Transverse colon (tissue), 4 donors: ENCODE results near the gene VEGFA. TPM values are rescaled to one million over a fixed set of nuclear protein-coding genes. Genes with fewer than 3 reads are reported as not detected.

Experiments
- DNase-seq: peaks from one replicate; pipeline ENCODE4 v3.0.0-alpha.2; 2019
- H3K27ac ChIP-seq, 4 donors: fragments of 200-600 bp; sonication (generic); 2 replicates each; pipeline ENCODE4 v1.5.1; 2016 to 2018; ENCODE audit warnings: inconsistent platforms in 4 of 4
- H3K27me3 ChIP-seq: fragments of 200-600 bp; sonication (generic); 2 replicates; pipeline ENCODE4 v1.5.1; 2017; ENCODE audit warnings: inconsistent platforms
- H3K36me3 ChIP-seq, 4 donors: fragments of 200-600 bp; sonication (generic); 2 replicates each; pipeline ENCODE4 v1.5.1; 2017 to 2019; ENCODE audit warnings: inconsistent platforms in 4 of 4
- H3K4me1 ChIP-seq, 4 donors: fragments of 200-600 bp; sonication (generic); 2 replicates each; pipeline ENCODE4 v1.5.1; 2017 to 2020; ENCODE audit warnings: inconsistent platforms in 4 of 4
- H3K4me3 ChIP-seq, 4 donors: fragments of 200-600 bp; sonication (generic); 1 replicate in 1 of 4; 2 replicates in 3 of 4; pipeline versions ENCODE4 v1.5.1 to v1.6.1; 2017 to 2019; ENCODE audit warnings: inconsistent platforms in 4 of 4
- H3K9me3 ChIP-seq, 2 donors: fragments of 200-600 bp; sonication (generic); 2 replicates each; pipeline ENCODE4 v1.5.1; 2017 to 2019; ENCODE audit warnings: inconsistent platforms in 2 of 2
- EP300 ChIP-seq: sonication (generic); formaldehyde crosslinking; IDR thresholded peaks from one replicate; pipeline ENCODE4 v1.6.1; 2017; ENCODE audit warnings: antibody characterized with exemption, low read depth
- POLR2A ChIP-seq: fragments of 450-650 bp; IDR thresholded peaks from one replicate; pipeline ENCODE4 v1.6.1; 2016; ENCODE audit warnings: antibody characterized with exemption, mild to moderate bottlenecking, moderate library complexity
- POLR2AphosphoS5 ChIP-seq, 3 donors: sonication (generic); formaldehyde crosslinking; IDR thresholded peaks; one replicate each; pipeline ENCODE4 v1.6.1; 2016; ENCODE audit warnings: antibody characterized with exemption in 3 of 3
- WGBS, 2 donors: methylation state at CpG; one replicate each; pipeline ENCODE4 v1.1.5; 2018; ENCODE audit warnings: low coverage in 1 of 2; 5-methylcytosine and 5-hydroxymethylcytosine counted together
- in situ Hi-C, 4 donors: fragments of 200-750 bp; cut with MboI; loops; one replicate each; pipeline versions ENCODE4 v1.15.0 to v1.15.1; 2017; ENCODE audit warnings: low sequenced_read_pairs in 3 of 4, low pct_ligation_motif_present in 1 of 4, low pct_unique_long_range_greater_than_20kb in 1 of 4
- intact Hi-C: fragments of 100-400 bp; cut with DNase I; formaldehyde crosslinking; loops from one replicate; pipeline ENCODE4 v1.15.1; 2023; ENCODE audit warnings: low total_unique reads
- total RNA-seq, 4 donors: library from RNA; depleted of rRNA; stranded (reverse); fragments of >200 nt; gene quantifications; one replicate each; pipeline ENCODE4 v1.1.0, GENCODE V29; 2016
- TF ChIP-seq, protein P1 (sequence below), 5 experiments: fragments of 200-600 bp in 3 of 5; fragments of 450-650 bp in 2 of 5; sonication (generic) in 3 of 5; IDR thresholded peaks; 1 replicate in 2 of 5; 2 replicates in 3 of 5; pipeline ENCODE4 v1.5.1; 2016 to 2017; ENCODE audit warnings: antibody characterized with exemption in 5 of 5, inconsistent platforms in 3 of 5, mild to moderate bottlenecking in 2 of 5, moderate library complexity in 1 of 5

The VEGFA gene
- total RNA-seq, 4 donors from 2014 or later: 131 to 608 (median 203) TPM

DNA sequence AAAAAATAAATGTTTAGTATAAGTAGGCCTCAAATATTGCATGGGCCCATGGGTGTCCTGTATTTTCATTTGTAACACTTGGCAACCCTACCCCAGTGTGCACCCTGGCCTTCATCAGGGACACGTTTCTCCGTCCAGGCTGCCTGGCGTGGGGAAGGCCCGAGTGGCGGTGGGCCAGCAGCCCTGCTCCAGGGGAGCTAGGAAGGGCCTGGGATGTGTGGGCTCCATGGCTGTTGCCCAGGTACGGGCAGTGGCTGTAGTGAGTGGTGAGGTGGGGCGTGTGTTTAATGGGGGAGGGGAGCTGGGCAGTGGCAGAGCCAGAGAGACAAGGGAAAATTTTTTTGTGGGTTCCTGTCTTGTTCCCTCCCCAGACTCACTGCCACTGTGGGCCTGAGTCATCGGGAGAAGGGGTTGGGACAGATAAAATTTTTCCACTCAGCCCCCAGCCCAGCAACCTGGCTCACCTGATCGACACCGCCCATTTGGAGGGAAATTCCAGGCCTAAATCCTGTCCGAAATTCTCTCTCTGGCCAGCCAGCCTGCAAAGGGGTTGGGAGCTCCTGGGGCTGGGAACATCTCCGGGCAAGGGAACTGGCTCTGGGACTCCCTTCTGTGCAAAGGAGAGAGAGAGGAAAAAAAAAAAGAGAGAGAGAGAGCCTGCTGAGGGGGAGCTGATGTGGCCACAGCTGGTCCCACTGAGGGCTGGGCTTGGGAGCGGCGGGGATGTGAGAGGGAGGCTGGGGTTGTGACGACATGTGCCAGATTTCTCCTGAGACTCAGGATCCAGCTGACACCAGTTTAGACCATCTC lies 32.5 kb upstream of the VEGFA start:
- in situ Hi-C loops (no loop called here), intact Hi-C loops (no loop called here)
- Histone ChIP-seq H3K36me3 (no peaks in the 10 kb centered on the region), H3K27me3 (no peaks in the 10 kb centered on the region), H3K4me3 (no peak overlapping the region), H3K27ac (no peak overlapping the region), H3K4me1 (peaks cover 4 to 27% (median 16%) of the 10 kb centered on the region in 4 donors), H3K9me3 (no peaks in the 10 kb centered on the region)
- DNase-seq: no peak
- TF ChIP-seq EP300: no peak
- TF ChIP-seq POLR2AphosphoS5 (IDR thresholded peaks at IDR 0.05): no peak
- TF ChIP-seq, protein P1, sequence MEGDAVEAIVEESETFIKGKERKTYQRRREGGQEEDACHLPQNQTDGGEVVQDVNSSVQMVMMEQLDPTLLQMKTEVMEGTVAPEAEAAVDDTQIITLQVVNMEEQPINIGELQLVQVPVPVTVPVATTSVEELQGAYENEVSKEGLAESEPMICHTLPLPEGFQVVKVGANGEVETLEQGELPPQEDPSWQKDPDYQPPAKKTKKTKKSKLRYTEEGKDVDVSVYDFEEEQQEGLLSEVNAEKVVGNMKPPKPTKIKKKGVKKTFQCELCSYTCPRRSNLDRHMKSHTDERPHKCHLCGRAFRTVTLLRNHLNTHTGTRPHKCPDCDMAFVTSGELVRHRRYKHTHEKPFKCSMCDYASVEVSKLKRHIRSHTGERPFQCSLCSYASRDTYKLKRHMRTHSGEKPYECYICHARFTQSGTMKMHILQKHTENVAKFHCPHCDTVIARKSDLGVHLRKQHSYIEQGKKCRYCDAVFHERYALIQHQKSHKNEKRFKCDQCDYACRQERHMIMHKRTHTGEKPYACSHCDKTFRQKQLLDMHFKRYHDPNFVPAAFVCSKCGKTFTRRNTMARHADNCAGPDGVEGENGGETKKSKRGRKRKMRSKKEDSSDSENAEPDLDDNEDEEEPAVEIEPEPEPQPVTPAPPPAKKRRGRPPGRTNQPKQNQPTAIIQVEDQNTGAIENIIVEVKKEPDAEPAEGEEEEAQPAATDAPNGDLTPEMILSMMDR (IDR thresholded peaks at IDR 0.05): no peak
- no peak for TF ChIP-seq POLR2A
- WGBS, 2 donors: 71 to 86% methylated on average over 1 to 15 of the region's 15 CpGs

DNA sequence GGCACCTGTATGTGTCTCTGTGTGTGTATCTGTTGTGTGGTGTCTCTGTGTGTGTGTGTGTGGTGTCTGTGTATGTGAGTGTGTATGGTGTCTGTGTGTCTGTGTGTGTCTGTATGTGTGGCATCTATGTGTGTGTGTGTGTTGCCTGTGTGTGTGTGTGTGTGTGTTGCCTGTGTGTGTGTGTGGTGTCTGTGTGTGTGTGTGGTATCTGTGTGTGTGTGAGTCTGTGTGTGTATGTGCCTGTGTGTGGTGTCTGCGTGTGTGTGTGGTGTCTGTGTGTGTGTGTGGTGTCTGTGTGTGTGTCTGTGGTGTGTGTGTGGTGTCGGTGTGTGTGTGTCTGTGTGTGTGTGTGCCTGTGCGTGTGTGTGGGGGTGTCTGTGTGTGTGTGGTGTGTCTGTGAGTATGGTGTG lies 31.7 kb upstream of the VEGFA start:
- TF ChIP-seq EP300 (no peak), POLR2A (no peak), POLR2AphosphoS5 (IDR thresholded peaks at IDR 0.05) (no peak)
- no peak overlapping the region for H3K4me3 ChIP-seq
- no peak for DNase-seq
- H3K27ac ChIP-seq: no peak overlapping the region
- in situ Hi-C loops (no loop called here), intact Hi-C loops (no loop called here)
- peaks cover 6 to 30% (median 16%) of the 10 kb centered on the region in 4 donors for H3K4me1 ChIP-seq
- H3K9me3 ChIP-seq: no peaks in the 10 kb centered on the region
- WGBS, 2 donors: 67% methylated on average over 3 of the region's 3 CpGs; no CpG with 5 or more reads in 1 of the 2 donors
- no peaks in the 10 kb centered on the region for H3K27me3 ChIP-seq
- no peaks in the 10 kb centered on the region for H3K36me3 ChIP-seq

DNA sequence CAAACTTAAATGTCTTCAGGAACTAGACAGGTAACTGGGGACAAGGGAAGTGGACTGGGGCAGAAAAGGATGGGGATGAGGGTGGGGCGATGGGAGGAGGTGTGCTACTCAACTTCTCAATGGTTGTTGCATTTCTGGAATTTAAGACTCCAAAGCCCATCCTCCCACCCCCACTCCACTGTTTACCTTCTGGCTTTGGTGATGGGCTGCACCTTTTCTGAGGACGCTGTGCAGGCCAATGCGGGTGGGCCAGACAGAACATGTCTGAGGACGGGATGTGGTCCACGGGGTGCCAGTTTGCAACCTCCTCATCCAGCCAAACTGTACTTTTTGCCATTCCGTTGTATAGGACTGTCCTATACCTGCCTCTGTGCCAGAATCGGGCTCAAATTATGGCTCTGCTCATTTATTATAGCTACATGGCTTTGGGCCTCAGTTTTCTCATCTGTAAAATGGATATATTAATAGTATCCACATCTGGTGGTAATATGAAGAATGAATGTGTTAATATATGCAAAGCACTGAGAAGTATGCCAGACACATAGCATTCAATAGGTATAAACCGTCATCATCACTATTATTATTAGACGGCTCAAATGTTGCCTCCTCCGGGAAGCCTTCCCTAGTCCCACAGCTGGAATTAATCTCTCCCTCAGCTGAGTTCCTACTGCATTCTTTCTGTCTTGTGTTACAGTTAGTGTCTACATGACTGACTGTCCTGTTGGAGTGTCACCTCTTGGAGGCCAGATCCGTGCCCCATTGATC lies 31.0 kb upstream of the VEGFA start:
- in situ Hi-C loops: no loop called here
- H3K27me3 ChIP-seq: no peaks in the 10 kb centered on the region
- no peak overlapping the region for H3K4me3 ChIP-seq
- TF ChIP-seq POLR2A (no peak), EP300 (no peak), POLR2AphosphoS5 (IDR thresholded peaks at IDR 0.05) (no peak)
- TF ChIP-seq, protein P1 (IDR thresholded peaks at IDR 0.05): no peak
- DNase-seq: no peak
- no peak overlapping the region for H3K27ac ChIP-seq
- H3K36me3 ChIP-seq: no peaks in the 10 kb centered on the region
- no peaks in the 10 kb centered on the region for H3K9me3 ChIP-seq
- peaks cover 6 to 23% (median 12%) of the 10 kb centered on the region in 4 donors for H3K4me1 ChIP-seq
- intact Hi-C loops: no loop called here
- 73 to 75% methylated on average over 11 of the region's 11 CpGs for WGBS, 2 donors

DNA sequence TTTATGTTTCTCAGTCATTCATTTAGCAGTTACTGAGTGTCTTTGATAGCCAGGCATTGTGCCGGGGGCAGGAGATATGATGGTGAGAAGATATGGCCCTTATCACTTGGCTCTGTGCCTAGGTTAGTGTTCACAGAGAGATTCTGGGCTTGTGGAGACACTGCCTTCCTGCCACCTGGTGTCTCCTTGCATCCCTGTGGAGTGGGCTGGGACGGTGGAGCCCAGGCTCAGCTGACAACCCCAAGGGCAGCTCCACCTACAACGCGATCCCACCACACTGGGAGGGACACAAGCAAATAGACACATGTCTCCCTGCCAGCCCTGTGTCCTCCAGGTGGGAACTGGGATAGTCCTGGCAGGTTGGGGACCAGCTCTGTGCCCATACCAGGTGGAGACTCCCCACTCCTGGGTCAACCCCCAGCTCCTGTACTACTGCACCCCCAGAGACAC lies 30.3 kb upstream of the VEGFA start:
- in situ Hi-C loops: no loop called here
- Histone ChIP-seq H3K4me1 (peaks cover 6 to 22% (median 12%) of the 10 kb centered on the region in 4 donors), H3K4me3 (no peak overlapping the region), H3K36me3 (no peaks in the 10 kb centered on the region), H3K27me3 (no peaks in the 10 kb centered on the region), H3K27ac (no peak overlapping the region), H3K9me3 (no peaks in the 10 kb centered on the region)
- TF ChIP-seq POLR2AphosphoS5 (IDR thresholded peaks at IDR 0.05) (no peak), EP300 (no peak)
- TF ChIP-seq, protein P1 (IDR thresholded peaks at IDR 0.05): peak in 1 of 5 experiments; percentile 19
- DNase-seq: peak; percentile 44
- WGBS, 2 donors: 60% methylated on average over 1 to 4 of the region's 4 CpGs
- intact Hi-C loops: no loop called here
